Stimulated activated naive CD8-positive, alpha-beta T cell treated with anti-CD3 and anti-CD28 coated beads, Interleukin-15, Interleukin-2, amounts not matched to agents 100 ng/mL and 50 ng/mL, for 24 hours (primary cell): ENCODE results near the gene GRIN3B.

Source experiments
- H3K27ac Mint-ChIP-seq: one replicate; pipeline ENCODE4 v1.8.0; 2021; ENCODE audit warnings: mild to moderate bottlenecking, mixed read lengths
- H3K27me3 Mint-ChIP-seq: one replicate; pipeline ENCODE4 v1.8.0; 2021; ENCODE audit warnings: mixed read lengths
- H3K36me3 Mint-ChIP-seq: one replicate; pipeline ENCODE4 v1.8.0; 2021; ENCODE audit warnings: low read depth, mixed read lengths
- H3K4me1 Mint-ChIP-seq: one replicate; pipeline ENCODE4 v1.8.0; 2021; ENCODE audit warnings: low read depth, mixed read lengths
- H3K4me3 Mint-ChIP-seq: one replicate; pipeline ENCODE4 v1.8.0; 2021; ENCODE audit warnings: mild to moderate bottlenecking, mixed read lengths
- H3K9me3 Mint-ChIP-seq: one replicate; pipeline ENCODE4 v1.8.0; 2021; ENCODE audit warnings: mixed read lengths

Gene GRIN3B

DNA sequence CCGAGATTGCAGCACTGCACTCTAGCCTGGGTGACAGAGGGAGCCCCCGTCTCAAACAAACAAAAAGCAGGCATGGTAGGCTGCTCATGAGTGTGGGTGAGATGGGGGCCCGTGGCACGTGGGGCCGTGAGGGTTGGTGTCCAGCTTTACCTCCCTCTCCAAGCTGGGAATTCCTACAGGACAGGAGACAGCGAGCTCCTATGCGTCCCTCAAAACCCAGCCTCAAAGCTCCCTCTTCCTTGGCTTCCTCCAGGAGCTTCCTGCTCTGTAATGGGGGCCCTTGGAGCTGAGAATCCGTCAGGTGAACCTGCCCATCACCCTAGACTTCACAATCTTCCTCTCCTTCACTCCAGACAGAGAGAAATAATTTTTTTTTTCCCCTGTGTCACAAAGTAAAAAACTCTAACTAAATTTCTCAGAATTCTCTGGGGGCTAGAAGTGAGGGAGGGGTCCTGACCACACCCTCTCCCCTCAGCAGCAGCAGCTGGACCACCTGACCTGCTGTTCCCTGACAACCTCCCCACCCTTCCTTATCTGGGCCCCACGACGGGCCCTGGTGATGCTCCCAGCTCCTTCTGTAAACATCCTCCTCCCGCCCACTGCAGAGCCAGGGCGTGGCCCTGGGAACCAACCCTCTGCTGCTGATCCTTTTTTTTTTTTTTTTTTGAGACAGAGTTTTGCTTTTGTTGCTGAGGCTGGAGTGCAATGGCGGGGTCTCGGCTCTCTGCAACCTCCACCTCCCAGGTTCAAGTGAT is 38.2 kb upstream of the GRIN3B start:
- peaks cover 4% of the 10 kb centered on the region for H3K36me3 Mint-ChIP-seq
- H3K27ac Mint-ChIP-seq = no peak overlapping the region
- H3K9me3 Mint-ChIP-seq = no peaks in the 10 kb centered on the region
- peaks cover 4% of the 10 kb centered on the region for H3K4me1 Mint-ChIP-seq
- H3K4me3 Mint-ChIP-seq = no peak overlapping the region
- H3K27me3 Mint-ChIP-seq = no peaks in the 10 kb centered on the region

DNA sequence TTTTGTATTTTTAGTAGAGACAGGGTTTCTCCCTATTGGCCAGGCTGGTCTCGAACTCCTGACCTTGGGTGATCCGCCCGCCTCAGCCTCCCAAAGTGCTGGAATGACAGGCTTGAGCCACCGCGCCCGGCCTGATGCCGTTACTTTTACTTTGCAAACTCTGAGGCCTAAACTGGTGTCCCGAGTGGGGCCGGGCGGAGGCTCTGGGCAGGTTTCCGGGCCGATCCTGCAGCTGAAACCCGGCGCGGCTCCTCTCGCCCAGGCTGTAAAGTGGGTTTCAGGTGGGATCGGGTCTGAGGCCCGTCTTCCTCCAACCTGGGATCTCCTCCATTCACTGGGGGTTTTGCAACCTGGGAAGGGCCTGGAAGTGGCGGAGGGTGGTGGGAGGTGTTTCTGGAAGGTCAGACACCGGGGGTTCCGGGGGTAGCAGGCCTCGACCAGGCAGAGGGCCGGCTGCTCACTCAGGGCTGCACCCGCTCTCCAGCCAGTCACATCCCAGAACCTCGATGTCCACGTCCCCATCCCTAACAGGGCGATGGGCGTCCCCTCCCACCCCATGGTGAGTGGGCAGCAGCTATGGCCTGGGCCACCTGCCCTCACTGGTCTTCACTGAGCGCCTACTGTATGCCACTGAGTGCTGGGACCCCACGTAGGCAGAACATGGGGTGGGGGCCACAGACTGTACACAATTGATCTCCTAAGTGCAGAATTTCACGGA is 37.4 kb upstream of the GRIN3B start:
- H3K4me3 Mint-ChIP-seq = no peak overlapping the region
- H3K9me3 Mint-ChIP-seq = no peaks in the 10 kb centered on the region
- H3K4me1 Mint-ChIP-seq = peaks cover 4% of the 10 kb centered on the region
- H3K27ac Mint-ChIP-seq = no peak overlapping the region
- no peaks in the 10 kb centered on the region for H3K27me3 Mint-ChIP-seq
- peaks cover 9% of the 10 kb centered on the region for H3K36me3 Mint-ChIP-seq

DNA sequence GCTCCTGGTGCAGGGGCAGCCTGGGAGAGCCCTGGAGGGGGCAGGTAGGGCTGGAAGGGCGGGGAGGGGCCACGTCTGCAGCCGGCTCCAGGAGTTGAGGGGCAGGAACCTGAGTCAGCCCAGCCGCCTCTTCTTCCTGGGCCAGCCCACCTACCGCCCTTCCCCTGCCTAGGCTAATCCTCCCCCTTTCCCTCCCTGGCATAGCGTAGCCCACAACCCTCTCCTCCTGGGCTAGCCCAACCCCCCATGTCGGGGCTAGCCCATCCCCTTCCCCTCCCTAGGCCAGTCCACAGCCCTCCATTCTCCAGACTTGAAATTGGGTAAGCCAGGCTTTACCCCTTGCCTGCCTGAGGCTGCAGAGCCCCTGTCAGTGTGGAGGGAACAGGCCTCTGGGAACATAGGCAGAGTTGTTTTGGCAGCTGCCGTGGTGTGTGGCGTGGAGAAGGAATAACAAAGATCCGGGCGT is 36.7 kb upstream of the GRIN3B start:
- no peaks in the 10 kb centered on the region for H3K27me3 Mint-ChIP-seq
- no peak overlapping the region for H3K4me3 Mint-ChIP-seq
- H3K36me3 Mint-ChIP-seq = peaks cover 12% of the 10 kb centered on the region
- no peak overlapping the region for H3K27ac Mint-ChIP-seq
- peaks cover 4% of the 10 kb centered on the region for H3K4me1 Mint-ChIP-seq
- no peaks in the 10 kb centered on the region for H3K9me3 Mint-ChIP-seq

DNA sequence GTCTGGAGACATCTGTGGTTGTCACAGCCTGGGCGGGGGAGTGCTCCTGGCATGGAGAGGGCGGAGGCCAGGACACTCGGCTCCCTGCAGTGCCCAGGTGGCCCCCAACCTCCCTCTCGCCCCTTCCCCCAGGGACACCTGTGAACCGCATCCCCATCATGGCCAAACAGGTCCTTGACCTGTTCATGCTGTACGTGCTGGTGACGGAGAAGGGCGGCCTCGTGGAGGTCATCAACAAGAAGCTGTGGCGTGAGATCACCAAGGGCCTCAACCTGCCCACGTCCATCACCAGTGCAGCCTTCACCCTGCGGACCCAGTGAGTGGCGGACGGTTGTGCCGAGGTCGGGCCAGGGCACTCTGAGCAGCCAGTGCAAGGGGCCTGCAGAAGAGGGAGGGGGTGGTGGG is 36.1 kb upstream of the GRIN3B start:
- no peaks in the 10 kb centered on the region for H3K9me3 Mint-ChIP-seq
- H3K4me3 Mint-ChIP-seq = no peak overlapping the region
- H3K27me3 Mint-ChIP-seq = no peaks in the 10 kb centered on the region
- no peaks in the 10 kb centered on the region for H3K4me1 Mint-ChIP-seq
- peaks cover 12% of the 10 kb centered on the region for H3K36me3 Mint-ChIP-seq
- H3K27ac Mint-ChIP-seq = no peak overlapping the region

DNA sequence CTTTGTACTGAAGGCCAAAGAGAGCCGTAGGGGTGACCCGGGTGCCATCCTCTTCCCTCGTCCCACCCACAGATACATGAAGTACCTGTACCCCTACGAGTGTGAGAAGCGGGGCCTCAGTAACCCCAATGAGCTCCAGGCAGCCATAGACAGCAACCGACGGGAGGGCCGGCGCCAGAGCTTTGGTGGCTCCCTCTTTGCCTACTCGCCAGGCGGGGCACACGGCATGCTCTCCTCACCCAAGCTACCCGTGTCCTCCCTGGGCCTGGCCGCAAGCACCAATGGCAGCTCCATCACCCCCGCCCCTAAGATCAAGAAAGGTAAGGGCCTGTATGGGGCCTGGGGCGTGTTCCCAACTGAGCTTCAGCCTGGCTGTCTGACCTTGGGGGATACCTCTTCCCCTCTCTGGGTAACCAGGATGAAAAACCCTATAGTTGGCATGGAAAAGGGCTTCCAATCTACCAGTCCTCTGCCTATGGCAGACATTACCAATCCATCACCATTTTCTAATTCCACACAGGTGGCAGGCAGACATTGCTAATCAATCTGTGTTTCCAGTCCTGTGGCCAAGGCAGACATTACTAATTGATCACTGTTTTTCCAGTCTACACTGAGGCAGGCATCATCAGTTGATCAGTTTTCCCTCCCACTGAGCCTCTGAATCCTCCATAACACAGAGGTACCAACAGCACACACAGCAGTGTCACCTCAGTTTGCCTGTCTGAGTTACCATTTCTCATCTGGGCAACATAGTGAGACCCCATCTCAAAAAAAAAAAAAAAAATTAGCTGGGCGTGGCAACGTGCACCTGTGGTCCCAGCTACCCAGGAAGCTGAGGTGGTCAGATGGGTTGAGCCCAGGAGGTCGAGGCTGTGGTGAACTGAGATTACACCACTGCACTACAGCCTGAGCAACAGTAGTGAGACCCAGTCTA is 35.2 kb upstream of the GRIN3B start:
- Mint-ChIP-seq H3K27me3 (no peaks in the 10 kb centered on the region), H3K9me3 (no peaks in the 10 kb centered on the region), H3K36me3 (peaks cover 12% of the 10 kb centered on the region), H3K27ac (no peak overlapping the region), H3K4me1 (no peaks in the 10 kb centered on the region), H3K4me3 (no peak overlapping the region)

DNA sequence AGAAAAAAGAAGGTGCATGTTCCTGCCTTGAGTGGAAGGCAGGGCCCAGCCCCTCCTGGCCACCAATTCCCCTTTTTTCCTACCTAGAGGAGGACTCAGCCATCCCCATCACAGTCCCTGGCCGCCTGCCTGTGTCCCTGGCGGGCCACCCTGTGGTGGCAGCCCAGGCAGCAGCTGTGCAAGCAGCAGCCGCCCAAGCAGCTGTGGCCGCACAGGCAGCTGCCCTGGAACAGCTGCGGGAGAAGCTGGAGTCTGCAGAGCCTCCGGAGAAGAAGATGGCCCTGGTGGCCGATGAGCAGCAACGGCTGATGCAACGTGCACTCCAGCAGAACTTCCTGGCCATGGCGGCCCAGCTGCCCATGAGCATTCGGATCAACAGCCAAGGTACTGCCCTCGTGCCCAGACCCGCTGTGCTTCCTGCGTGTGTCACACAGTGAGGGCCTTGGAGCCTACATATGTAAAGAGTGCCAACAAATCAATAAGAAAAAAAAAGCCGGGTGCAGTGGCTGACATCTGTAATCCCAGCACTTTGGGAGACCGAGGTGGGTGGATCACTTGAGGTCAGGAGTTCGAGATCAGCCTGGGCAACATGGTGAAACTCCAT is 33.6 kb upstream of the GRIN3B start:
- no peak overlapping the region for H3K4me3 Mint-ChIP-seq
- no peaks in the 10 kb centered on the region for H3K4me1 Mint-ChIP-seq
- H3K27ac Mint-ChIP-seq = no peak overlapping the region
- peaks cover 5% of the 10 kb centered on the region for H3K9me3 Mint-ChIP-seq
- H3K27me3 Mint-ChIP-seq = no peaks in the 10 kb centered on the region
- H3K36me3 Mint-ChIP-seq = peaks cover 19% of the 10 kb centered on the region

DNA sequence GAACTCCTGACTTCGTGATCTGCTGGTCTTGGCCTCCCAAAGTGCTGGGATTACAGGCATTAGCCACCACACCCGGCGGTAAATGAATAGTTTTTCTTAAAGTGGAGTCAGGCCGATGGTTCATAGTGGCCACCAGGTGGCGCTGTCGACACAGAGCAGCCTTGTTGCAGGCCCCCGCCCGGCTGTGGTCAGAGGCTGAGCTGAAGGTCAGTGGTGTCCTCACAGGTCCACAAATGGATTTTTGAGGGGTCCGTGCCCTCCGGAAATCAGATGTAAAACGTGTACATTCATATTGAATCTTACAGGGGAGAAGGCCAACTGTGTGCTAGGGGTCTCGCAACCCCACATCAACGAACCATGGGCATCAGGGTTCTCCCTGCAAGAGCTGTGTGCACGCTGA is 29.5 kb upstream of the GRIN3B start:
- Mint-ChIP-seq H3K4me1 (no peaks in the 10 kb centered on the region), H3K27ac (no peak overlapping the region), H3K36me3 (peaks cover 22% of the 10 kb centered on the region), H3K9me3 (peaks cover 5% of the 10 kb centered on the region), H3K4me3 (no peak overlapping the region), H3K27me3 (no peaks in the 10 kb centered on the region)

DNA sequence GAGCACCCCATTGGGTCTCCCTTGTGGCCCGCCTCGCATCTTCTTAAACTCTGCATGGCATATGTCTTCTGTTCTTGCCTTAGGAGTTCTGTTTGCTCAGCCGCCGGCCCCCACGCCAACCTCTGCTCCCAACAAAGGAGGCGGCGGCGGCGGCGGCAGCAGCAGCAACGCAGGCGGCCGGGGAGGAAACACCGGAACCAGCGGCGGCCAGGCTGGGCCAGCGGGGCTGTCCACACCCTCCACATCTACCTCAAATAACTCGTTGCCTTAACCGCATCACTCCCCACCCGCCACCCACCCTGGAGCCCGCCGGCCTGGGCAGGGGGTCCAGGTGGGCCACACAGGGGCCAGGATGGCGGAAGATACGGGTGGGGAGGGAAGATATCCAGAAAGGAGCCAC is 28.4 kb upstream of the GRIN3B start:
- Mint-ChIP-seq H3K27ac (no peak overlapping the region), H3K9me3 (peaks cover 5% of the 10 kb centered on the region), H3K4me3 (no peak overlapping the region), H3K4me1 (no peaks in the 10 kb centered on the region), H3K36me3 (peaks cover 22% of the 10 kb centered on the region), H3K27me3 (no peaks in the 10 kb centered on the region)

DNA sequence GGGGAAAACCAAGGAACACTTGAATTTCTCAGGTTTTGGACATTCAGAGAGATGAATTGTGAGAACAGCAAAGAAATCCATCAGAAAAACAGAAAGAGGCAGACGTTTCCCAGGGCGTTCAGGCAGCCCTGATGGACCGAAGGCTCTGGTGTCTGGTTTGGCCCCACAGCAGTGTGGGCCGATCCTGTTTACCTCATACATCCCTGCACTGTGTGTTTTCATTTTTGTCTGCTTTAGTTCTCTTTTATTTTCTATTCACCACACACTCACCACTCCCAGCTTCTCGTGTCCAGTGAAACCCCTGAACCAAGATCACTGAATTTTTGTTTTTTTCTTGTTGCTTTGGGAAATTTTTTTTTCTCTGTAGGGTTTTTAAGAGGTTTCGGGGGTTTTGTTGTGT is 27.9 kb upstream of the GRIN3B start:
- H3K27ac Mint-ChIP-seq = no peak overlapping the region
- H3K36me3 Mint-ChIP-seq = peaks cover 20% of the 10 kb centered on the region
- H3K9me3 Mint-ChIP-seq = peaks cover 5% of the 10 kb centered on the region
- H3K4me1 Mint-ChIP-seq = no peaks in the 10 kb centered on the region
- H3K27me3 Mint-ChIP-seq = no peaks in the 10 kb centered on the region
- H3K4me3 Mint-ChIP-seq = no peak overlapping the region

DNA sequence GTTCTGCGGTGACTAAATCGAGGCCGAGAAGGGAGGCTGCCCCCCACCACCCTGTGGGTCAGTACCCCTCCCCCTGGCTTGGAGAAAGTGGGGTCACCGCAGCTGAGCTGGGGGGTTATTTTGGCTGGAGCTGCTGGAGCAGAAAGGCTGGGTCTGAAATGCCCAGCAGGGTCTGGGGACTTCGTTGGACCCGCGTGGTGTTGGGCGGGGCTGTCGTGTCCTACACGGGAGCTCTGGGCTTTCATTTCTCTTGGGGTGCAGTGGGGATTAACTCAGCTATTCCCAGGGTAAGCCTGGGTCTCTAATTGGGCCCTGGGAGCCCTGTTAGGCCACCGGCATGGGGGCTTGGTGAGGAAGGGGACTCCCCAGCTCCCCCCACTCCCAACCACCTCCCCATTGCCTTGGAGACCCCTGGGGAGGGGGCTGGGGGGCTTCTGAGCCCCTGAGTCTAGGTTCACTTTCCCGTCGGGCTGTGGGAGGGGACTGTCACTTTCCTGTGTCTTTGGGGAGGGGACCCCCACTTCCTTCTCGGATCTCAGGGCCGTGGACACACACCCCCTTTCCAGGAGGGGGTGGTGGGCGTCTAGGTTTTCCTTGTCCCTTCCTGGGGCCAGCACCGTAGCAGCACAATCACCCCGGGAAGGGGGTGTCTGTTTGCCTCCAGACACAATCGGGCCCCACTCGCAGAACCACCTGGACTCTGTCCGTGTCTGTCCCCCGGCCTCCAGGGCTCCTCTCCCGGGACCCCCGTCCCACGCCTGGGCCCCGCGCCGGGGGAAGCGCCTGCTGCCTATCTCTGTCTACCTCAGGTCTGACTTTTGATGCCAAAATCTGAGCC is 26.3 kb upstream of the GRIN3B start:
- Mint-ChIP-seq H3K27ac (no peak overlapping the region), H3K27me3 (no peaks in the 10 kb centered on the region), H3K9me3 (peaks cover 5% of the 10 kb centered on the region), H3K4me3 (no peak overlapping the region), H3K4me1 (no peaks in the 10 kb centered on the region), H3K36me3 (peaks cover 14% of the 10 kb centered on the region)

DNA sequence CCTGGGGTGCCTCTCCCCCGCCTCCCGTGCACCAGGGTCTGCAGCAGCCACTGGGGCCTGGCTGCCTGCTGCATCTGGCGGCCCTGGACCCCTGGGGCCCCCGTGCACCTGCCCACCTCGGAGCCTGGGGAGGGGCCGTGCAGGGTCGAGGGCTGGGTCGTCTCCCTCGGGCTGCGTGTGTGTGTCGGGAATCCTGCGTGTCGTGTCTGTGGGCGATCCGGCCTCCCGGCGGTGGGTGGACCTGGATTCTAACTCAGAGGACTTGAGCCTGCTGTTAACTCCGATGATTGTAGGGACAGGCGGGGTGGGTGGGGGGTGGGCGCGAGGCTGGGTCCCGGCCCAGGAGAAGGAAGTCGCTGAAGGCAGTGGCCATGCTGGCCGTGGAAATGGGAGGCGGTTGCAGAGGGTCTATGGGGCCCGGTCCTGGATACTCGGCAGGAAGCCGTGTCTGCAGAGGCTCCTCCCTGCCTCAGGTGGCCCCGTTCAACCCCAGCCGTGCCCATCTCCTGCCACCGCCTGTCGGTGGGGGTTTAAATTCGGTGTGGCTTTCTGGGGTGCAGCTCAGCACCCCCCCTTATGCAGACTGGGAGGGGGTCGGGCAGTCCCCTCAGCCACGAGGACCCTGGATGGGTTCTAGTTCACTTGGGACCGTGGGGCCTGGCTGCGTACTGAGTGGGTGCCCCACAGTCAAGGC is 25.5 kb upstream of the GRIN3B start:
- H3K9me3 Mint-ChIP-seq = peaks cover 5% of the 10 kb centered on the region
- H3K4me1 Mint-ChIP-seq = no peaks in the 10 kb centered on the region
- H3K27me3 Mint-ChIP-seq = no peaks in the 10 kb centered on the region
- H3K27ac Mint-ChIP-seq = no peak overlapping the region
- H3K36me3 Mint-ChIP-seq = peaks cover 14% of the 10 kb centered on the region
- H3K4me3 Mint-ChIP-seq = no peak overlapping the region

DNA sequence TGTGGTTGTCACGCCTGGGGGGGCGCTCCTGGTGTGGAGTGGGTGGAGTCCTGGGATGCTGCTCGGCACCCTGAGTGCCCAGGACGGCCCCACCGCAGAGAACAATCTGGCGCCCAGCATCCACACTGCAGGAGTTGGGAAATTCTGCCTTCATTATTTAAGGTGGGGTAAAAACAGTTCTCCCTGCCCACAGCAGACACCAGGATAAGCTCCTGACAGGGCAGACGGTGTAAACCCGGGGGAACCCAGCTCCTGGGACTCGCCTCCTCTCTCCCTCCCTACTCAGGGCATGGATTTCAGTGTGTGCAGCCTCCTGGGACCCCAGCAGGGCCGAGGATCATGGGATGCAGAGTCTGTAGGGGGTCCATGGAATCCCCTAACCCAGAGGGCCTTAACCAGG is 23.7 kb upstream of the GRIN3B start:
- Mint-ChIP-seq H3K27ac (no peak overlapping the region), H3K27me3 (no peaks in the 10 kb centered on the region), H3K4me3 (no peak overlapping the region), H3K9me3 (no peaks in the 10 kb centered on the region), H3K36me3 (peaks cover 8% of the 10 kb centered on the region), H3K4me1 (no peaks in the 10 kb centered on the region)

DNA sequence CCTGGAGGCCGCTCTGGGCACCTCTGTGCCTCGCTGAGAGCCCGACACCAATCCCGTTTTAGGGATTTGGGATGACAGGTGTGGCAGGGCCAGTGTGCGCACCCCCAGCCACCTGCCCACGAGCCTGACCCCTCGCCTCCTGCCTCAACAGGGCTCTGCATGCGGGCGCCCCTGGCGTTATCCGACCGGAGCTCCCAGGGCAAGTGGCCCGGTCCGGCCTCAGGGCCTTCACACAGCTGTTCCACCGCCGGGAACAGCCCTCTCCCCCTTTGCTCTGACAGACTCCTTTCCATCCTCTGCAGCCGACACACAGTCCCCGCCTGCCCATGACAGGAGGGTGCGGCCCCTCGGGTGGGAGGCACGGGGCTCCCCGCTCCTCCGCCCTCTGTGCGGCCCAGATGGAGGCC is 23.2 kb upstream of the GRIN3B start:
- Mint-ChIP-seq H3K9me3 (no peaks in the 10 kb centered on the region), H3K36me3 (peaks cover 8% of the 10 kb centered on the region), H3K4me3 (no peak overlapping the region), H3K27ac (no peak overlapping the region), H3K4me1 (no peaks in the 10 kb centered on the region), H3K27me3 (no peaks in the 10 kb centered on the region)
